ES-I3 (cell line): ENCODE results near the gene SEMA3C.

ENCODE experiments used
- H3K36me3 ChIP-seq: 2 replicates; pipeline ENCODE4 v1.6.1; 2013; ENCODE audit warnings: mild to moderate bottlenecking, low read length, control low read depth, moderate library complexity; ENCODE audit not compliant: insufficient read depth
- H3K4me1 ChIP-seq: 2 replicates; pipeline ENCODE4 v1.6.1; 2013; ENCODE audit warnings: mild to moderate bottlenecking, control low read depth, low read length; ENCODE audit not compliant: insufficient read depth
- H3K9ac ChIP-seq: 2 replicates; pipeline ENCODE4 v1.6.1; 2013; ENCODE audit warnings: low read depth, mild to moderate bottlenecking, low read length, moderate library complexity
- H3K9me3 ChIP-seq: 2 replicates; pipeline ENCODE4 v1.6.1; 2013; ENCODE audit warnings: mild to moderate bottlenecking, low read length, moderate library complexity; ENCODE audit not compliant: control insufficient read depth, insufficient read depth

The SEMA3C gene

DNA sequence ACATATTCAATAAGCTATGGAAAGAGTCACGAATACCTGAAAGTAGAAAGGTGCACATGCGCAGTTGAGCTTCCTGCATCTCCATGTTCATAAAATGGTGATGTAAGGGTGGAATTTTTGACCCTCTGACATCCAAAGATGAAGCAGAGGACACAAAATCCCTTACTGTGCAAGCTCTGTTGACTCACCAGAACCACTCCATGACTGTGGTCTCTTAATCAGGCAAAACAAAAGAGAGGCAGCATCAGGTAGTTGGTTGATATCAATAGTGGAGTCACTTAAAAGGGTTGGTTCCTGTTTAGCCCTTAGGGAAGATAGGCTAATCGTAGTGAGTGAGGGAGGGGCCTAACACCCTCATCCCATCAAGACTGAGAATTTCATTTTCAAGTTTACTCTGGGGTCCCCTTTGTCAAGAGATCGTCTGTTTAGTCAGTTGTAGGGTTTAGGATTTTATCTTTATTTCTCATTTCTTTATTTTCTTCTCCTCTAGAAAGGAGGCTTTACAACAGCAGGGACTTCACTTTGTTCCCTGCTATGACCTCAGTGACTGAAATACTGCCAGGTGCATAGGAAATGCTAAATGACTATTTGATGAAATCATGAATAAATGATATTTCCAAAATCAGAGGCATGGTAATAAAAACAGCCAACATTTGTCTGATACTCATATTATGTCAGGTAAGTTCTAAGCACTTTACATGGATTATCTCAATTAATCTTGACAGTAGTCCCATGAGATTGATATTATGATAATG, 182.3 kb downstream of the SEMA3C start:
- peaks cover 5% of the 10 kb centered on the region for H3K4me1 ChIP-seq
- no peaks in the 10 kb centered on the region for H3K9me3 ChIP-seq
- no peaks in the 10 kb centered on the region for H3K36me3 ChIP-seq
- H3K9ac ChIP-seq = no peak overlapping the region

DNA sequence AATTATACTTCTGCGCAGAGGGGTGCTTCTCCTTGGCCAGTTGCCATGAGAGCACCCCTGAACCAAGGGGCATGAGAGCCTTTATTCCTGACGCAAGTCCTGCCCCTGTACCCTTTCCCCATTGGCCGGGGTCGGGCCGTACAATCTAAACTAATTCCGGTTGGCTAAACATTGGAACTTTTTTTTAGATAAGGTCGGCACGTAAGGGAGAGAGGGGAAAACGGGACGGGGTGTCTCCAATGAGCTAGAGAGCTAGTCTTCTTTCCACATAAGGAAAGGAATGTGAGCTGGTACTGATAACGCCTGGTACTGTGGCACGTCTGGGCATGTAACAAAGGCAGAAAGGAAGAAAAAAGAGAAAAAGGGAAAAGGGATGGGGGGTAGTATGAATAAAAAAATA, 183.5 kb downstream of the SEMA3C start:
- no peak overlapping the region for H3K9ac ChIP-seq
- no peaks in the 10 kb centered on the region for H3K36me3 ChIP-seq
- no peaks in the 10 kb centered on the region for H3K9me3 ChIP-seq
- no peaks in the 10 kb centered on the region for H3K4me1 ChIP-seq

DNA sequence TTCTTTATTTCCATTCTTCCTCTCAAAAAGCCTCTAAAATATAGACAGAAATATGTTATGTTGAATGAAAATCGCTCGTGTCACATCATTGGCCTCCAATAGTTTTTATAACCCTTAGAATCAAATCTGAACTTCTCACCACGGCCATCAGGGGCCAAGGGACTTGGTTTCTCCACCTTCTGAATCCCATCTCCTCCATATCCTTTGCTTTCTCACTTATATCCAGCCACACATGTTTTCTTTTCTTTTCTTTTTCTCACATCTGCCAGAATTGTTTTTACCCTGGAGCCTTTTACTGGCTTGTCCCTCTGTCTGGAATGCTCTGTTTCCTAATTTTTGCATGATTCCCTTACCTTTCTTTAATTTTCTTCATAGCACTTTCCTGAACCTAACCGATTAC, 184.8 kb downstream of the SEMA3C start:
- Histone ChIP-seq H3K9ac (no peak overlapping the region), H3K4me1 (no peaks in the 10 kb centered on the region), H3K9me3 (no peaks in the 10 kb centered on the region), H3K36me3 (no peaks in the 10 kb centered on the region)

DNA sequence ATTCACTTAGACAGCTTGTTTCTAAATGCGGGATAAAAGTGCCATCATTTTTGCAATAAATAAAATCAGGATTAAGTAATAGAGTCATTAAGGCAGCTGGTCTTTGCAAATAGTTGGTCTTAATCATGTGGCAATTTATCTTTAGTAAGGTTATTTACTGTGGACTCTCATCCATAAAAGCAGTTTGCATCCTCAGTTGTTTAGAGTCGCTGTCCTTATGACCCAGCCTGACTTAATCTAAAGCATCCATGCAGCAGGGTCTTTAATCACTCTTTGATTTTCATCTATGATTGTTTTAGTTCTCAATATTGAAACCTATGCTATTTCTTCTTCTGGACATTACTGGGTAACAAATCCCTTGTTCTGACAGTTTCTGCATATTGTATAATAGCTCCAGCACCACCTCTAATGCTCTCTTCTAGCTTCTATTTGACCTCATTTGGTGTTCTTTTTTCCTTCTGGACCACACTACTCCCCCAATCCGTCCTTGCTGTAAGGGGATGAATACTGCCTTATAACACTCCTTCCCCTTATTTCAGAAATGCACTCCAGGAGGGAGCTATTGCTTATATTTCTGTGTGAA, 185.4 kb downstream of the SEMA3C start:
- Histone ChIP-seq H3K36me3 (no peaks in the 10 kb centered on the region), H3K9me3 (no peaks in the 10 kb centered on the region), H3K9ac (no peak overlapping the region)

DNA sequence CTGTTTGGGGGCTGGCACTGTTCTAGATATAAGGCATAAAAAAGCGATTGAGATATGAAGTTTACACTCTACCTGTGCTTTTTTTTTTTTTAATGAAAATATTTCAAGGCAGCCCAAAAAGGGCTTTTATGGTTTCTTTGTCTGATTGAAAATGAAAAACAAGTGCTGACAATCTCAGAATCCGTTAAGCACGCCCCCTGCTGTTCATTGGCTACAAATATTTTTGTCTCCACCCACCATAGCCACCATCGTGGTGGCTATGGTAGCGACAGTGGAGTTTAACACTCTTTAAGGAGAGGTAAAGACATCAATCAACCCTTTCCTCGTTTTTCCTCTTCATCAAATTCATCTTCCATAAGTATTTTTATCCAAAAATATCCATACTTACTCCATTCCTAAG, 186.2 kb downstream of the SEMA3C start:
- Histone ChIP-seq H3K9me3 (no peaks in the 10 kb centered on the region), H3K36me3 (no peaks in the 10 kb centered on the region), H3K4me1 (no peaks in the 10 kb centered on the region), H3K9ac (no peak overlapping the region)

More for the DNA sequence above, 185.4 kb downstream of the SEMA3C start:
- no peaks in the 10 kb centered on the region for H3K4me1 ChIP-seq

DNA sequence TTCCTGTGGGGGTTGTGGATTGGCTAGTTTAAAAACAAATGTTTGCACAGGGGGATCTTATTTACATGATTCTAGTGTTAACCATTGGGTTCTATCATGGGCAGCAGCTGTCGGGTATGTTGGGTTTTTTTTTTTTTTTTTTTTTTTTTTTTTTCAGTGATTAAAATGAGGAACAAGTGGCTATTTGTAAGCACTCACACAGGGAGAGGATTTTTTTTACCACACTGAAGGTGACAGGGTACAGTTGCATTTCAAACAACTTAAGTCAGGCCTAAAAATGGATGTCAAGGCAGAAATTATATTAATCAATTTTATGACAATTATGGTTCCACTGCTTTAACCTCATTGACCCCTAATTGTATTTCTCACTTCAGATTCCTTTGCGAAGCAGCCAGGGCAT, 187.6 kb downstream of the SEMA3C start:
- Histone ChIP-seq H3K4me1 (no peaks in the 10 kb centered on the region), H3K36me3 (no peaks in the 10 kb centered on the region), H3K9me3 (no peaks in the 10 kb centered on the region), H3K9ac (no peak overlapping the region)

DNA sequence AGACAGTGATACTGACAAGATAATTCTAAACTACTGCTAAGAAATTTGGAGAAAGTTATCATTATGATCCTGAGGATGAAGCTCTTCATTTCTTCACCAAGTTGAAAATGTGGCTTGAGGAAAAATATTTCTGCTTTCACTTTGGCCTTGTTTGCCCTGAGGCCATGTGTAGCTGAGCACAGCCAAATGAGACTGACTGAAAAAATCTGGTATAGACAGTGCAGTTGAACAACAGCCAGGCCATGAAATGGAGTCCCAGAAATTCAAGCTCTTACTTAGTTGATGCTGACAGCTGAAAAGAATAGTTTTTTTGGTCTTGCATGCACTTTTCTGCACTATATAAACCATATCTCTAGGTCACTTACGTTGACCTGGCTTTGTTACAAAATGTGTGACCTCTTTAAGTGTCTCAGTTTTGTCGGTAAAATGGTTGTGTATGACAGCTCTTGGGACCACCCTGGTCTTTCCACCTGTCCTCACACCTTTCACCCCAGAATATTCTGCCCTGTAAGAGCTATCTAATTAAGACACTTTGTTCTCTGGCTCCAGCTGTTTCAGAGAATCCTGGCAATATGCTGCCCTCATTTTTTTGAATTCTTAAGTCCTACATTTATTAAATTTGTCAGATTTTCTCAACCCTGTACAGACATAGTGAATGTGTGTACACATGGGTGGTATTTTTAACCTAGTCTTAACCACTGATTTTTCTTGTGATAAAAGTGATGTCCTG, 189.1 kb downstream of the SEMA3C start:
- Histone ChIP-seq H3K9ac (no peak overlapping the region), H3K4me1 (peaks cover 2% of the 10 kb centered on the region; the same call in 1 of the 2 replicates)

DNA sequence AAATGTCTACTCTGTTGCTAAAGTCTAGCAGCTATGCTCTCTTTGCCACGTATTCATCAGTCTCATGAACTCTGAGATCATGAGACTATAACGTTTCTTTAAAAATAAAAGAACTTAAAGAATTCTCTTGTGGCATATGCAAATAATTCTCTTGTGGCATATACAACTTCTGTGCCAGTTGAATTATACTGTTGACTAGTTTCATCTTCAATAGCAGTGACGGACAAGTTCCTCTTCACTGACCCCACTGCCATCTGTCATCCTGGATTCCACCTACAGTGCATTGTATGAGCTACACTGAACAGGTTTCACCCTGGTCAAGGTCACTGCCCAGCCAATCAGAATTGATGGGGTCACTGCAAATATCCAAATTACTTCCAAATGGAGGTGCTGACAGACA, 192.2 kb downstream of the SEMA3C start:
- Histone ChIP-seq H3K36me3 (no peaks in the 10 kb centered on the region), H3K9me3 (no peaks in the 10 kb centered on the region), H3K9ac (no peak overlapping the region), H3K4me1 (peaks cover 28% of the 10 kb centered on the region)

More for the DNA sequence above, 189.1 kb downstream of the SEMA3C start:
- H3K36me3 ChIP-seq = no peaks in the 10 kb centered on the region
- H3K9me3 ChIP-seq = no peaks in the 10 kb centered on the region

DNA sequence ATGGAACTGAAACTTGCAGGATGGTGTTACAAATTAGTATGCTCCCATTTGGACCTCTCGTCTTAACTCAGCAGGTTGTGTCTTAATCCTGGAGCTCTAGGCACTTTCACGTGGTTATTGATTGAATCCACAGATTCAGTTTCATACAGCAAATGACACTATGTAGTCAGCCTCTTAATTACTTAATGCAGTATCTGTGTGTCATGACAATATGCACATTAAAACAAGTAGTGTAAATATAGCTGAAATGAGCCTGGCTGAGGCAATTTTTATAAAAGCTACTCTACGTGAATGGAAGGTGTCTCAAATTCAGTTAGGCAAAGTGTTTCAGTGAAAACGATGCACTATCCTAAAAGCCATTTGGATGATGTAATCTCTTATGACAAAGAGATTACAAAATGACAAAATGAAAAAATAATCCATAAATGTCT, 193.7 kb downstream of the SEMA3C start:
- H3K36me3 ChIP-seq = no peaks in the 10 kb centered on the region
- peaks cover 37% of the 10 kb centered on the region for H3K4me1 ChIP-seq
- no peak overlapping the region for H3K9ac ChIP-seq
- H3K9me3 ChIP-seq = no peaks in the 10 kb centered on the region

DNA sequence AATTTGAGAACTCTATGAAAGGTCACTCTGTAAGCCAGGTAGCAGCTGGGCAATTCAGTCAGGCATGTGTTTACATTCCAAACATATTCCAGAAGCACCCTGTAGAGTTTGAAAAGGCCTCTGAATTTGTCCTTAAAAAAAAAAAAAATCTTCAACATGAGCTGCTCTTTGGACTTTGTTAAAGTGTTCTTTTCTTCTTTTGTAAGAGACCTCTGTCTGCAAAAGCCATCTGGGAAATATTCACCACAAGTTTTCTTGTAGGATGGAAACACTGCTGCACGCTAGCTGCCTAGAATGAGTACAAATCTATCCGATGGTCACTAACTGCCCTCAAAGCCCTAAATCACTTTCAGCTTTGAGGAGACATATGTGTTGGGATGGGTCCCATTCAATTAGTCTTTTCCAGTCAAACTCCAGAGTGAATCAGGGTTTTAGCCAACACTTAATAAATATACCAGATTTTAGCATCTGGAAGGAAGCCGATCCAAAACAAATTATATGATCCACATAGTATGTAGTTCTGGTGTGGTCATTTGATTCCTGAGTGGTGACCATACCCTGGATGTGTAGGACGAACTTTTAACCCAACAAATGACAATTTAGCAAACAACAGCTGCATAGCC, 194.5 kb downstream of the SEMA3C start:
- H3K9me3 ChIP-seq = no peaks in the 10 kb centered on the region
- H3K36me3 ChIP-seq = no peaks in the 10 kb centered on the region
- H3K9ac ChIP-seq = no peak overlapping the region
- peaks cover 42% of the 10 kb centered on the region for H3K4me1 ChIP-seq

DNA sequence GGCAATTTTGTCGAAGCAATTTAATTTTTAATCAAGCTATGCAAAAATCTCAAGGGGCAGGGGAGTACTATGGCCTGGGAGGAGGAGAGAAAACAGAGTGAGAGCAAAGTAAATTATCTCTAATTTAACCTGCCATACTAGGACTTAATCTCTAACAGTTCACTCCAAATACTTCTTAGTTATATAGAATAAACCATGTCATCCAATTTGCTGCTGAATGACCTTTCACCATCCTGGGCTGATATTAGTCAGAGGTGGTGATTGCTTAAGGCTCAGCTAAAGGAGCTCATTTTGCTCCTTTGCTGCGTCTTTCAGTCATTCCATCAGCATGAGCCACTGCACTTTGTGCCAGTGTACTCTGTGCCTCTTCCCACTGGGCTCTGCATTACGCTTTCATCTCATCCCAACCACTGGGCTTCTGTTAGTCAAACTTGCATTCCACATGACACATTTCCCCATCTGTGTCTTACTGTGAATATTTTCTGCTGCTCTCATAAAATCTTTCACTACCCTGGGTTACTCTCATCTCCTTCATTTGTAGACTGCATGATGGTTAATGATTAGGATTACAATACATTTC, 196.1 kb downstream of the SEMA3C start:
- H3K4me1 ChIP-seq = peaks cover 45% of the 10 kb centered on the region
- H3K9ac ChIP-seq = no peak overlapping the region
- no peaks in the 10 kb centered on the region for H3K36me3 ChIP-seq
- H3K9me3 ChIP-seq = no peaks in the 10 kb centered on the region

DNA sequence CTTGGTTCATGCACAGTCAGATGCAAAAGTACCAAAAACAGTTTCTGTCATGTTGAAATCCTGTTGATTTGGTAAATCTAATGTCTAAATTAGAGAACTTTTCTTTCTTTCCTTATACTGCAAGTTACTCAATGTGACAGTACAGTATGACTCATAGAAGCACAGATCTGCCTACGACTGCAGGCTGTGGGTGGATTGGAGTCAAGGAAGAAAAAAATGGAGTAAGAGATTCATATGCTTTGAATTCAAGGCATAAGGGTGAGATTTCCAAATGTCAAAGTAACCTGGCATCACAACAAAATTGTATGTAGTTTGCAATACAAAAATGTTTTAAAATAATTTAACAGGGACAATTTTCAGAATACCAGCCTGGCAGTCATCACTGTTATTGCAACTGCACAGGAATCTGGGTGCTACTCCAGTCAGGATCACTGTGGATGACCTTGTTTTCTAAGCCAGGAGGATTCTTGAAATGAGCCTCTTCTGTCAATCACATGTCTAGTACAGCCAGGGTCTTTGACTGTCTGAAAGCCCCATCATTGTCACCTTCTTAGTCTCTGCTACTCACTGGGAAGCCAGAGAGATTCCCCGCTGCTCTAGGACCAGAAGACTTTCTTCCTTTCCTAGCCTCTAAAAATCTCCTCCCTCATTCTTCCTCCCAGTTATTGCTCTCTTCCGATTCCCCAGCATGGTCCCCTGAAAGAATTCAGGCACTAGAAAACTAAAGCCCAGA, 196.8 kb downstream of the SEMA3C start:
- Histone ChIP-seq H3K9ac (no peak overlapping the region), H3K9me3 (no peaks in the 10 kb centered on the region), H3K36me3 (no peaks in the 10 kb centered on the region), H3K4me1 (peaks cover 45% of the 10 kb centered on the region)

DNA sequence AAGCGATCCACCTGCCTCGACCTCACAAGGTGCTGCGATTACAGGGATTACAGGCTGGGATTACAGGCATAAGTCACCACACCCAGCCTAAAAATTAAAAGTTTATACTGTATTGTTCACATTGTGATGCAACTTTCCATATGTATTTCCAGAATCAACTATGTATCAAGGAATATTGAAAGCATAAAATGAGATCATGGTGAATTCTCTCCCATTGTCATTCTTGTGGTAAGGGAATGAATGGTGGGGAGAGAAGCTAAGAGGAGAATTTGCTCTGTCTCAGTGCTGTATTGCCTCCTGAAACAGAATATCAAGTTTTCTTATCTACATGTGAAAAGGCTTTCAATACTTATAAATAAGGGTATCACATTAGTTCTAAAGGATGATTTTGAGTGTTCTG, 198.7 kb downstream of the SEMA3C start:
- no peak overlapping the region for H3K9ac ChIP-seq
- no peaks in the 10 kb centered on the region for H3K36me3 ChIP-seq
- H3K9me3 ChIP-seq = no peaks in the 10 kb centered on the region
- peaks cover 45% of the 10 kb centered on the region for H3K4me1 ChIP-seq

DNA sequence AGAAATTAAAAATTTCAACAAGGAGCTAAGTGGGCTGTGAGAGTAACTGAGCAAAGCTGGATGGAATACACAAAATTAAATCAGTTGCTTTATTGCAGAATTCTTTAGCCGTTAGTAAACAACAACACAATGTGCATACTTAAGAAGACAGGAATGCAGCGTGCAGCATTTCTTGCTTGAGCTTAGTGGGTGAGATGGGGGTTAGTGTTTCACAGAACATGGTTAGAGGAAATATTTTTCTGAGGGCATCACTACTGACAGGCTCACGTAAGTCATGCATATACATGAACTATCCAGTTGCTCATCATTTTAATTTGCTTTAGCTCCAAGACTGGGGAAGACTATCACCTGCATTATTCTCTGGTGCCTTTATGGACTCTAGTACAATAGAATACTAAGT, 199.6 kb downstream of the SEMA3C start:
- H3K9me3 ChIP-seq = no peaks in the 10 kb centered on the region
- H3K9ac ChIP-seq = no peak overlapping the region
- H3K36me3 ChIP-seq = no peaks in the 10 kb centered on the region
- H3K4me1 ChIP-seq = peaks cover 38% of the 10 kb centered on the region
